ENCODE data around the gene KCNQ5. TPM values are rescaled to one million over a fixed set of nuclear protein-coding genes. Genes with fewer than 3 reads are reported as not detected.

Gene KCNQ5
- total and polyA plus RNA-seq, 10 of the 15 experiments (the other 5 are each of a cell fraction or from before 2014, with no cell fraction given), result 0.60 to 16.2 (median 3.2) TPM

DNA sequence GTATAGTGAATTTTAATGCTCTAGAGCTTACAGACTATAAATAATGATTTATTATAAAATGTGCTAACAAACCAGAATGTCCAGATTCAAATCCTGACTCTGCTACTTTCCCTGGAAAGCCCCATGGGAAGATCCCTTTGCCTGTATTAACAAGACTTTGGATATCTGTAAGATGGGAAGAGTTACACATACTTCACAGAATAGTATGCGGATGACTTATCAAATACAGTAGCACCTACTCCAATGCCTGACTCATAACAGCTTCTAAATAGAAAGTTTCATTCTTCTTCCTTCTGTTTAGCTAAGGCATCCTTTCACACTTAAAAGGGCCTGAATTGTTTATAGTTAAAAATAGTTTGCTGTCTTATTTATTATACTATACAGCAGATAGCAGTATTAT lies 166.3 kb downstream of the KCNQ5 start (continued):
- TF ChIP-seq, protein P1, sequence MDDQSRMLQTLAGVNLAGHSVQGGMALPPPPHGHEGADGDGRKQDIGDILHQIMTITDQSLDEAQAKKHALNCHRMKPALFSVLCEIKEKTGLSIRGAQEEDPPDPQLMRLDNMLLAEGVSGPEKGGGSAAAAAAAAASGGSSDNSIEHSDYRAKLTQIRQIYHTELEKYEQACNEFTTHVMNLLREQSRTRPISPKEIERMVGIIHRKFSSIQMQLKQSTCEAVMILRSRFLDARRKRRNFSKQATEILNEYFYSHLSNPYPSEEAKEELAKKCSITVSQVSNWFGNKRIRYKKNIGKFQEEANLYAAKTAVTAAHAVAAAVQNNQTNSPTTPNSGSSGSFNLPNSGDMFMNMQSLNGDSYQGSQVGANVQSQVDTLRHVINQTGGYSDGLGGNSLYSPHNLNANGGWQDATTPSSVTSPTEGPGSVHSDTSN (IDR thresholded peaks at IDR 0.05; ENCODE audit: insufficient replicate concordance, low read depth, low read length), result no peak
- TF ChIP-seq JUNB (IDR thresholded peaks at IDR 0.05) (no peak), MEF2B (IDR thresholded peaks at IDR 0.05; ENCODE audit: partially characterized antibody, poor library complexity, severe bottlenecking) (no peak), HDGF (IDR thresholded peaks at IDR 0.05) (no peak)
- TF ChIP-seq, protein P2, sequence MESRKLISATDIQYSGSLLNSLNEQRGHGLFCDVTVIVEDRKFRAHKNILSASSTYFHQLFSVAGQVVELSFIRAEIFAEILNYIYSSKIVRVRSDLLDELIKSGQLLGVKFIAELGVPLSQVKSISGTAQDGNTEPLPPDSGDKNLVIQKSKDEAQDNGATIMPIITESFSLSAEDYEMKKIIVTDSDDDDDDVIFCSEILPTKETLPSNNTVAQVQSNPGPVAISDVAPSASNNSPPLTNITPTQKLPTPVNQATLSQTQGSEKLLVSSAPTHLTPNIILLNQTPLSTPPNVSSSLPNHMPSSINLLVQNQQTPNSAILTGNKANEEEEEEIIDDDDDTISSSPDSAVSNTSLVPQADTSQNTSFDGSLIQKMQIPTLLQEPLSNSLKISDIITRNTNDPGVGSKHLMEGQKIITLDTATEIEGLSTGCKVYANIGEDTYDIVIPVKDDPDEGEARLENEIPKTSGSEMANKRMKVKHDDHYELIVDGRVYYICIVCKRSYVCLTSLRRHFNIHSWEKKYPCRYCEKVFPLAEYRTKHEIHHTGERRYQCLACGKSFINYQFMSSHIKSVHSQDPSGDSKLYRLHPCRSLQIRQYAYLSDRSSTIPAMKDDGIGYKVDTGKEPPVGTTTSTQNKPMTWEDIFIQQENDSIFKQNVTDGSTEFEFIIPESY (IDR thresholded peaks at IDR 0.05), result no peak

DNA sequence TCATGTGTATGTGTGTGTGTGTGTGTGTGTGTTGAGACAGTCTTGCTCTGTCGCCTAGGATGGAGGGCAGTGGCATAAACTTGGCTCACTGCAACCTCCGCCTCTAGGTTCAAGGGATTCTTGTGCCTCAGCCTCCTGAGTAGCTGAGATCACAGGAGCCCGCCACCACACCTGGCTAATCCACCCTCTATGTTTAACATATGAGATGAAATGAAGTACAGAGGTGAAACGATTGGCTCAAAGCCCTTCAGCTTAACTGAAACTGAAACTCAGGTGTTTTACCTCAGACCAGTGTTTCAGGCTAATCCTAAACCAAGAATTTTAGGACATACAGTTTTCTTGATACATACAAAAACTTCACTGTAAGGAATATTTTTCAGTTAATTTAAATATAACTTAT lies 167.3 kb downstream of the KCNQ5 start:
- ChIA-PET SMC1A (ENCODE audit: uncharacterized antibody, unreplicated experiment) (interaction anchor here (0.7 to 2.7 kb wide), 8 partner anchors 12 to 172 kb away, joined by 3 to 8 read pairs (median 4); no protein-coding TSS in a partner anchor), CTCF (no interaction called here), RAD21 (ENCODE audit: unreplicated experiment) (no interaction called here), POLR2A (interaction anchor here (0.5 to 0.9 kb wide), 3 partner anchors 21 to 439 kb away, joined by 3 read pairs; no protein-coding TSS in a partner anchor)
- no peak for FAIRE-seq
- no peak for DNase-seq (ENCODE audit: low read depth, low spot score)
- intact Hi-C loops (cut with micrococcal nuclease; ENCODE audit: unreplicated experiment) (no loop called here), in situ Hi-C loops (cut with MboI) (no loop called here)
- Histone ChIP-seq H3K4me3 (no peak overlapping the region), H3K27ac (ENCODE audit: control insufficient read depth, insufficient read depth) (no peak overlapping the region), H3K27me3 (replicated peaks in 1 of 2; ENCODE audit: control insufficient read depth in 2 of 2, insufficient read depth in 2 of 2, low read length in 1 of 2) (no peaks in the 10 kb centered on the region), H3K9ac (ENCODE audit: control insufficient read depth, insufficient read depth, low read length) (no peak overlapping the region), H3K79me2 (ENCODE audit: control insufficient read depth, insufficient read depth, low read length) (peaks cover 2% of the 10 kb centered on the region), H3K9me3 (replicated peaks; ENCODE audit: control insufficient read depth, insufficient read depth, low read length) (no peaks in the 10 kb centered on the region; the same call in 2 of the 3 replicates), H3K36me3 (ENCODE audit: control insufficient read depth in 2 of 2, insufficient read depth in 2 of 2, low read length in 1 of 2) (peaks cover 0 to 1% of the 10 kb centered on the region in 2 experiments; a peak in 1 of 4 replicates), H2AFZ (ENCODE audit: control insufficient read depth, low read depth, low read length) (no peak overlapping the region), H3K4me1 (ENCODE audit: control insufficient read depth, insufficient read depth, low read length) (peaks cover 4% of the 10 kb centered on the region; the same call in 1 of the 2 replicates), H3K4me2 (ENCODE audit: control insufficient read depth, insufficient read depth) (no peak overlapping the region), H4K20me1 (ENCODE audit: control insufficient read depth, insufficient read depth) (no peaks in the 10 kb centered on the region)
- BruUV-seq (replicated peaks), result no TSS peak
- 97% methylated on average over 4 of the region's 4 CpGs for WGBS (ENCODE audit: insufficient coverage, insufficient replicate concordance, low lambda C conversion rate, missing lambda C conversion rate)
- ATAC-seq, result peak; percentile 52
- TF ChIP-seq BMI1 (IDR thresholded peaks at IDR 0.05; ENCODE audit: borderline replicate concordance) (no peak), EED (IDR thresholded peaks at IDR 0.05; ENCODE audit: low read depth) (no peak), RBBP5 (conservative IDR thresholded peaks at IDR 0.05) (no peak), RELA (IDR thresholded peaks at IDR 0.05; ENCODE audit: borderline replicate concordance, partially characterized antibody) (no peak), MXI1 (IDR thresholded peaks at IDR 0.05; ENCODE audit: low read depth, low read length) (no peak), WRNIP1 (IDR thresholded peaks at IDR 0.05; ENCODE audit: borderline replicate concordance, low read depth, low read length) (no peak), EP300 (IDR thresholded peaks at IDR 0.05; ENCODE audit: borderline replicate concordance in 1 of 2, control insufficient read depth in 1 of 2, low read depth in 2 of 2, low read length in 2 of 2) (no peak)
- TF ChIP-seq, protein P3, sequence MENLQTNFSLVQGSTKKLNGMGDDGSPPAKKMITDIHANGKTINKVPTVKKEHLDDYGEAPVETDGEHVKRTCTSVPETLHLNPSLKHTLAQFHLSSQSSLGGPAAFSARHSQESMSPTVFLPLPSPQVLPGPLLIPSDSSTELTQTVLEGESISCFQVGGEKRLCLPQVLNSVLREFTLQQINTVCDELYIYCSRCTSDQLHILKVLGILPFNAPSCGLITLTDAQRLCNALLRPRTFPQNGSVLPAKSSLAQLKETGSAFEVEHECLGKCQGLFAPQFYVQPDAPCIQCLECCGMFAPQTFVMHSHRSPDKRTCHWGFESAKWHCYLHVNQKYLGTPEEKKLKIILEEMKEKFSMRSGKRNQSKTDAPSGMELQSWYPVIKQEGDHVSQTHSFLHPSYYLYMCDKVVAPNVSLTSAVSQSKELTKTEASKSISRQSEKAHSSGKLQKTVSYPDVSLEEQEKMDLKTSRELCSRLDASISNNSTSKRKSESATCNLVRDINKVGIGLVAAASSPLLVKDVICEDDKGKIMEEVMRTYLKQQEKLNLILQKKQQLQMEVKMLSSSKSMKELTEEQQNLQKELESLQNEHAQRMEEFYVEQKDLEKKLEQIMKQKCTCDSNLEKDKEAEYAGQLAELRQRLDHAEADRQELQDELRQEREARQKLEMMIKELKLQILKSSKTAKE (IDR thresholded peaks at IDR 0.05; ENCODE audit: low read depth, poor library complexity, severe bottlenecking), result no peak
- TF ChIP-seq, protein P4, sequence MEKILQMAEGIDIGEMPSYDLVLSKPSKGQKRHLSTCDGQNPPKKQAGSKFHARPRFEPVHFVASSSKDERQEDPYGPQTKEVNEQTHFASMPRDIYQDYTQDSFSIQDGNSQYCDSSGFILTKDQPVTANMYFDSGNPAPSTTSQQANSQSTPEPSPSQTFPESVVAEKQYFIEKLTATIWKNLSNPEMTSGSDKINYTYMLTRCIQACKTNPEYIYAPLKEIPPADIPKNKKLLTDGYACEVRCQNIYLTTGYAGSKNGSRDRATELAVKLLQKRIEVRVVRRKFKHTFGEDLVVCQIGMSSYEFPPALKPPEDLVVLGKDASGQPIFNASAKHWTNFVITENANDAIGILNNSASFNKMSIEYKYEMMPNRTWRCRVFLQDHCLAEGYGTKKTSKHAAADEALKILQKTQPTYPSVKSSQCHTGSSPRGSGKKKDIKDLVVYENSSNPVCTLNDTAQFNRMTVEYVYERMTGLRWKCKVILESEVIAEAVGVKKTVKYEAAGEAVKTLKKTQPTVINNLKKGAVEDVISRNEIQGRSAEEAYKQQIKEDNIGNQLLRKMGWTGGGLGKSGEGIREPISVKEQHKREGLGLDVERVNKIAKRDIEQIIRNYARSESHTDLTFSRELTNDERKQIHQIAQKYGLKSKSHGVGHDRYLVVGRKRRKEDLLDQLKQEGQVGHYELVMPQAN (conservative IDR thresholded peaks at IDR 0.05), result no peak
- TF ChIP-seq, protein P5, sequence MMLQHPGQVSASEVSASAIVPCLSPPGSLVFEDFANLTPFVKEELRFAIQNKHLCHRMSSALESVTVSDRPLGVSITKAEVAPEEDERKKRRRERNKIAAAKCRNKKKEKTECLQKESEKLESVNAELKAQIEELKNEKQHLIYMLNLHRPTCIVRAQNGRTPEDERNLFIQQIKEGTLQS (IDR thresholded peaks at IDR 0.05; ENCODE audit: borderline replicate concordance, extremely low read depth, low read depth, low read length), result no peak

All from GM12878 (cell line).